ENCODE measurements around the gene IQCH.

- TF ChIP-seq EZH2 (IDR thresholded peaks at IDR 0.05) = no peak
- no peak for TF ChIP-seq POLR2AphosphoS5 (IDR thresholded peaks at IDR 0.05; ENCODE audit: borderline replicate concordance, low read depth, low read length)
Measured at GRCh38 chr15:67241132-67241855, 13.3 kb upstream of the IQCH start.
